Muscle of back (tissue), 13 donors: Measurements from ENCODE around the gene EML3. TPM values are rescaled to one million over a fixed set of nuclear protein-coding genes. Genes with fewer than 3 reads are reported as not detected.
"Not testable (repeated sequence)": the region's sequence is repeated elsewhere in the genome, so short reads cannot be mapped to it uniquely, and the experiment has no call there.

Experiments
- DNase-seq, 3 donors: peaks; one replicate each; pipeline versions ENCODE4 v3.0.0 to v3.0.0-alpha.2; 2013
- long read RNA-seq, 9 donors: transcript quantifications; one replicate each; lab custom pipeline, GENCODE V29; 2026
- polyA plus RNA-seq, 10 donors: library from polyadenylated mRNA; unstranded; fragments of 120-200 nt; gene quantifications; one replicate each; pipeline ENCODE4 v1.2.1, GENCODE V29; 2013; ENCODE audit not compliant: insufficient read length in 10 of 10

Gene EML3, protein sequence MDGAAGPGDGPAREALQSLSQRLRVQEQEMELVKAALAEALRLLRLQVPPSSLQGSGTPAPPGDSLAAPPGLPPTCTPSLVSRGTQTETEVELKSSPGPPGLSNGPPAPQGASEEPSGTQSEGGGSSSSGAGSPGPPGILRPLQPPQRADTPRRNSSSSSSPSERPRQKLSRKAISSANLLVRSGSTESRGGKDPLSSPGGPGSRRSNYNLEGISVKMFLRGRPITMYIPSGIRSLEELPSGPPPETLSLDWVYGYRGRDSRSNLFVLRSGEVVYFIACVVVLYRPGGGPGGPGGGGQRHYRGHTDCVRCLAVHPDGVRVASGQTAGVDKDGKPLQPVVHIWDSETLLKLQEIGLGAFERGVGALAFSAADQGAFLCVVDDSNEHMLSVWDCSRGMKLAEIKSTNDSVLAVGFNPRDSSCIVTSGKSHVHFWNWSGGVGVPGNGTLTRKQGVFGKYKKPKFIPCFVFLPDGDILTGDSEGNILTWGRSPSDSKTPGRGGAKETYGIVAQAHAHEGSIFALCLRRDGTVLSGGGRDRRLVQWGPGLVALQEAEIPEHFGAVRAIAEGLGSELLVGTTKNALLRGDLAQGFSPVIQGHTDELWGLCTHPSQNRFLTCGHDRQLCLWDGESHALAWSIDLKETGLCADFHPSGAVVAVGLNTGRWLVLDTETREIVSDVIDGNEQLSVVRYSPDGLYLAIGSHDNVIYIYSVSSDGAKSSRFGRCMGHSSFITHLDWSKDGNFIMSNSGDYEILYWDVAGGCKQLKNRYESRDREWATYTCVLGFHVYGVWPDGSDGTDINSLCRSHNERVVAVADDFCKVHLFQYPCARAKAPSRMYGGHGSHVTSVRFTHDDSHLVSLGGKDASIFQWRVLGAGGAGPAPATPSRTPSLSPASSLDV
- 10 to 100 TPM; 11.9 to 25.3 (median 17.7) TPM for polyA plus RNA-seq
- long read RNA-seq, donor 1, partial matches to known transcripts: 0 of 2 reads
- long read RNA-seq, donor 1, other reads (novel, unspliced or antisense): 0 of 2 reads
- long read RNA-seq, donor 2, partial matches to known transcripts: 0 of 1 reads
- long read RNA-seq, donor 2, other reads (novel, unspliced or antisense): 0 of 1 reads
- long read RNA-seq, donor 3: 0 reads
- long read RNA-seq, donor 4, partial matches to known transcripts: 0 of 2 reads
- long read RNA-seq, donor 4, other reads (novel, unspliced or antisense): 0 of 2 reads
- long read RNA-seq, donor 5: 0 reads
- long read RNA-seq, donor 6: 0 reads
- long read RNA-seq, donor 7, partial matches to known transcripts: 0 of 2 reads
- long read RNA-seq, donor 7, other reads (novel, unspliced or antisense): 0 of 2 reads
- long read RNA-seq, donor 8: 0 reads
- long read RNA-seq, donor 9, partial matches to known transcripts: 0 of 1 reads
- long read RNA-seq, donor 9, other reads (novel, unspliced or antisense): 0 of 1 reads

DNA sequence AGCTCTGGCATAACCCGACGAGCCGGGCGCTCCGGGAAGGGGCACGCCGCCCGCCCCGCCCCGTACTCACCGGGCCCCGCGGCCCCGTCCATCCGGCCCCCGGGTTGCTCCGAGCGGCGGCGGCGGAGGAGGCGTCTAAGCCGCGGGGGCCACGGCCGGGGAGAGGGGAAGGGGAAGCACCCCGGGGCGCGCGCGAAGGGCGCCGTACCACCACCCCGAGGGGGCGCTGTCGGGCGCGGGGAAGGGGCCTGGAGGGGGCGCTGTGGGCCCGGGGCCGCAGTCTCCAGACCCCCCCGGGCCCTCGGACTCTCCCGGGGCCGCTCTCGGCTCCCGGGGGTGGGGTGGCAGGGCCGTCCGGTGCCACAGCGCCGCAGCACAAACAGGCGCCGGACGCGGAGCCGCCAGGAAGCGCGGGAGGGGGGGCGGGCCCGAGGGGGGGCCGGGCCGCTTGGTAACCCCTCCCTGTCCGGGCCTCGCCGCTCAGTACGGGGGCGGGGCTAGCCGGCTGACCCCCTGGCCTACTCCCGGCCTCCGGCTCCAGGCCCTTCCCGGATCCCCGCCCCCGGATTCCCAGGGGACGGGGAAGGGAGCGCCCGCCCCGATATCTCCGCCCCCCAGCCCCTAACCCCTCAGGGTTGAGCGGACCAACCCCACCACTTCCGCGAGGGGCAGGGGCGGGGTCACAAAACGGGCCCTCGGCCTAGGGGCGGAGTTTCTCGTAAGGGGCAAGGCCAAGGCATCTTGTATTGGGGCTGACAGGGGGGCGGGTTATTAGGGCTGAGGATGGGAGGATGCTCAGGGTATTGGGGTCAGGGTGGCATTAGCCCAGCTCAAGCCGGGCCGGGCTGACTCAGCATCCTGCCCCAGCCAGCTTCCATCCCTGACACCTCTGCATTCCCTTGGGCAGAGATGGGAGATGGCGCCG, at the start of gene EML3, which contains the start of gene ROM1:
EML3 (minus strand) TSS at position 410 of the 925 bp plus-strand sequence; CDS start at position 92, 318 bp downstream.
ROM1 (plus strand) TSS at position 892 of the 925 bp plus-strand sequence; CDS start at position 917, 25 bp downstream.
- DNase-seq: peak; percentile 77 to 94 (median 90)

DNA sequence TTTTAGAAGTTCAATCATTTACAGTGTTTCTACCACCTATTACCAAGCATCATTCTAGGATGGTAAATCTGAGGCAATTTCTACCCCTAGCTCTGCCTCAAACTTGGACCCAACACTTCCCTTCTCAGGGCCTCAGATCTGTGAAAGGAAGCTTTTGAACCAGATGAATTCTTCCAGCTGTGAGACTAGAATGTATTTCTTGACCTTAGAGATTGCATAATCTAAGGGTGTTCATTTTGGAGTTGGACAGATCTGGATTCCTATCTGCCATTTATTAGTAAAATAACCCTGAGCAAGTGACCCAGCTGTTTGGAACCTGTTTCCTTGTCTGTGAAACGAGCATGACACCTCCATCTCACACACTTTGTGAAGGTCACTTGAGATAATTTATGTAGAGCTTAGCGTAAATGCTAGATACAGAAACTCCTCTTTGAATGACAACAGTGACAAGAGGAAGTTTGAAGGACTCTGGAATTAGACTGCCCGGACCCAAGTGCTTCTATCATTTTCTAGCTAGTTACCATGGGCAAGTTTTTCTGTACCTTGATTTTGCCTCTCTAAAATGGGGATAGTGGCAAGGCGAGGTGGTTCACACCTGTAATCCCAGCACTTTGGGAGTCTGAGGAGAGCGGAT, 44.3 kb upstream of the EML3 start:
- DNase-seq: no peak

DNA sequence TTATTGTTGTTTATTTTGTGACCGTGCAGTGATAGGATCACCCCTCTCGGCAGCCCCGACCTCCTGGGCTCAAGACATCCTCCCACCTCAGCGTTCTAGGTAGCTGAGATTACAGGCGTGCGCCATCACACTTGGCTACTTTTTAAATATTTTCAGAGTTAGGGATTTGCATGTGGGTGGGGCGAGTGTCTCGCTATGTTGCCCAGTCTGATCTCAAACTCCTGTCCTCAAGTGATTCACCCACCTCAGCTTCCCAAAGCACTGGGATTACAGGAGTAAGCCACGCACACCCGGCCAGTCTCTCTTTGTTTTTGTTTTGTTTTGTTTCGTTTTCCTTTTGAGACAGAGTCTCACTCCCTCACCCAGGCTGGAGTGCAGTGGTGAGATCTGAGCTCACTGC, 41.7 kb upstream of the EML3 start:
- DNase-seq: no peak

DNA sequence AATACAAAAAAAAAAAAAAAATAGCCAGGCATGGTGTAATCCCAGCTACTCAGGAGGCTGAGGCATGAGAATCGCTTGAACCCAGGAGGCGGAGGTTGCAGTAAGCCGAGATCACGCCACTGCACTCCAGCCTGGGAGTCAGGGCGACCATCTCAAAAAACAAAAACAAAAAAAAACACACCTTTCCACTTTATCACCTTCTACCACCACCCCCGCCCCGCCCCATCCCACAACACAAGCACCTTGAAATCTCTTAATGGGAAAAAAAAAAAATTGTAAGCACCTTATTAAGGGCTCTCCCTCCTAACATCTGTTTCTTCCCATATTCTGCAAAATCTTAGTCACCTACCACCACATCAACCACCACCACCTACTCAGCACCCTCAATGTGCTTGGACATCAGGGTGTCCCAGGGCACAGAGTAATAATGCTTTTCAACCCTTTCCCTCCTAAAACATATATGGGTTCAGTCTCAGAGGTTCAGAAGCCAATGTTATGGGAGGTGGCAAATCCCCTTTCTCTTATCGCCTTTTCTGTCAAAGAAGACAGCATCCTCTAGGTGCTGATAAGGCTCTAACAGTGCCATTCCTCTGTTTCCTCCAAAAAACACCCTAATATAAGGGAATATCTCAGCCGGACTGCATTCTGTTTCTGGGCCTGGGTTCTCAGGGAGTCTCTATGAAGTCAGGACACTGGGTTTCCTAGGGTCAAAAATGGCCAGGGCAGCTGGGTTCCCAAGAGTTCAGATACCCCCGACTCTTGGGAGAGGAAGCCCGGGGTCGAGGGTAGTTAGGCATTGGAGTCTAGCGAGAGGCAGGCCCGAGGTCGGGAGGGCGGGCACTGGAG, 39.8 kb upstream of the EML3 start:
- DNase-seq: no peak

DNA sequence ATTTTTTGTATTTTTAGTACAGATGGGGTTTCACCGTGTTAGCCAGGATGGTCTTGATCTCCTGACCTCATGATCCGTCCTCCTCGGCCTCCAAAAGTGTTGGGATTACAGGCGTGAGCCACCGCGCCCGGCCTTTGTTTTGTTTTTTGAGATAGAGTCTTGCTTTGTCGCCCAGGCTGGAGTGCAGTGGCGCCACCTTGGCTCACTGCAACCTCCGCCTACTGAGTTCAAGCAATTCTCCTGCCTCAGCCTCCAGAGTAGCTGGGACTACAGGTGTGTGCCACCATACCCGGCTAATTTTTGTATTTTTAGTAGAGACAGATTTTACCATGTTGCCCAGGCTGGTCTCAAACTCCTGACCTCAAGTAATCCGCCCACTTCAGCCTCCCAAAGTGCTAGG, 37.7 kb upstream of the EML3 start:
- not testable (repeated sequence) for DNase-seq

DNA sequence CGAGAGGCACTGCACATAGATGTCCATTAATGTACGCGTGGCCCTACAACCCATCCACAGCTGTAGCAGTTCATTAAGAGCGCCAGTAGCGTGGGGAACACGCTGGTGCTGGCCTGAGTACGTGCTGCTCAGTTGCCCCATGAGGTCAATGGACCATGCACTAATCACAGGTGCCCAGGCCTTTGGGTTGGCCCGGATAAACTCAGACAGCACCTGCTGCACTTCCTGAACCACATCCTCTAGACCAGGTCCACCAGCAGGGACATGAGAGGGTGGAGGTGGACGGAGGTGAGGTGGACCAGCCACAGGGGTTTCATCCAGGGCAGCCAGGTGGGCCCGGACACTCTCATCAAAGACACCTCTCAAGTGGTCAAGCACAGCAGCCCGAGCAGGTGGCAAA, 36.9 kb upstream of the EML3 start:
- no peak for DNase-seq

DNA sequence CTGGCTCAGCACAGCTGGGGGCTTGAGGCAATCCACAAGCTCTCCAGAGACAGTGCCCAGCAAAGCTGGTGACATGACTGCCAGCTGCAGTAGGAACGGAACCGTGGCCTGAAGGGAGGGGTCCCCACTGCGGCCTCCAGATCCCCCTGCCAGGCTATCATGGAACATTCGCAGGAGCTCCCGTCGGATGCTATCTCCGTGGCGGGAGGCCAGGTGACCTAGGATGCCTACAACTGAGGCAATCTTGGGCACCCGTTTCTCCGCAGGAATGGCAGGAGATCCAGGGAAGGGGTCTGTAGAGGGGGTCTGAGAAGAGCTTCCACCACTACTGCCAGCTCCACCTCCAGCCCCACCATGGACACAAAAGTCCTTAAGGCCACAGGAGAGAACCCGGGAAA, 36.4 kb upstream of the EML3 start:
- DNase-seq: no peak

DNA sequence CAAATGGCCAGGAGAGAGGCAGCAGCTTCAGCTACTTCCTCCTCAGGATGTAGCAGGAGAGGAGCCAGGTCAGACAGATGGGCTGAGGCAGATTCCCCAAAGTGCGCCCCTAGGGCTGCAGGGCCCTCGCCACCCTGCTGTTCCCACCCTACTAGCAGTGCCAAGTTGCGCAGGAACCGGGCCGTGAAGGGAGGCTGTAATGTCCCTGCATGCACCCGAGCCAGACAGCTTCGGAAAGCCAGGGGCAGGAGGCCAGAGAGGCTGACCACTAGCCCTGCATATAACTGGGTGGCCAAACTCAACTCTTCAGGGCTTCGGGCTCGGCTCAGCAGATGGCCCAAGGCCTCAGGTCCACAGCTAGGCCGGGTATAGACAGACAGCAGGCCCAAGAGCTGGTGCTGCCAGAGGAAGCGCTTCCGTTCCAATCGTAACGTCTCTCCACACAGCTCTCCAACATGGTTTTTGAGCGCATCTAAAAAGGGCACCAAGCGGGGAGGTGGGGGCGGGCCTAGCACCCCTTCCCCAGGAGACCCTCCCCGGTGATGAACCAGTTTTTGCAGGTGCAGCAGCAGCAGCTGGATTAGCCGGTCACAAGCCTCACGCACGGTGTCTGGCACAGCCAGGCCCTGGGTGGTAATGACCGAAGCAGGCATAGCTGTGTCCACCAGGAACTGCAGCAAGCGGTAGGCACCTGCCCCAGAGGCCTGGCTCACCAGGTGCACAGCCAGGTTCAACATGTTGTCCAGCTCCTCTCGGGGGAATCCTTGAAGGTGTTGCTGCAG, 35.8 kb upstream of the EML3 start:
- no peak for DNase-seq

DNA sequence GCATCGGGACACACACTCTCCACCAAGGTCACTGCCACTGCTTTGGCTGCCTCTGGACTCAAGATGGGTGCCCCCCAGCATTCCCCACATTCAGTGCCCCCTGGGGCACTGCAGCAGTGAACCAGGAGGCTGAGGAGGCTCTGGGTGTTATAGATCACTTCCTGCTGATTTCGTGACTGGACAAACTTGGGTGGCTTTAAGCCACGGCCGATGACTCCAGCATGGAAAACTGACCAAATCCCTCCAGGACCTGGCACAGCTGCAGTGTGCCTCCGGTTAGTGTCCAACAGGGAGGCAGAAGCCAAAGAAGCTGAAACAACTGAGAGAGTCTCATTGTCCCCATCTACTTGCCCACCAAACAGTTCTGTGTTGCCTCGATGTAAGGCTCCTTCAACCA, 35.0 kb upstream of the EML3 start:
- DNase-seq: no peak

DNA sequence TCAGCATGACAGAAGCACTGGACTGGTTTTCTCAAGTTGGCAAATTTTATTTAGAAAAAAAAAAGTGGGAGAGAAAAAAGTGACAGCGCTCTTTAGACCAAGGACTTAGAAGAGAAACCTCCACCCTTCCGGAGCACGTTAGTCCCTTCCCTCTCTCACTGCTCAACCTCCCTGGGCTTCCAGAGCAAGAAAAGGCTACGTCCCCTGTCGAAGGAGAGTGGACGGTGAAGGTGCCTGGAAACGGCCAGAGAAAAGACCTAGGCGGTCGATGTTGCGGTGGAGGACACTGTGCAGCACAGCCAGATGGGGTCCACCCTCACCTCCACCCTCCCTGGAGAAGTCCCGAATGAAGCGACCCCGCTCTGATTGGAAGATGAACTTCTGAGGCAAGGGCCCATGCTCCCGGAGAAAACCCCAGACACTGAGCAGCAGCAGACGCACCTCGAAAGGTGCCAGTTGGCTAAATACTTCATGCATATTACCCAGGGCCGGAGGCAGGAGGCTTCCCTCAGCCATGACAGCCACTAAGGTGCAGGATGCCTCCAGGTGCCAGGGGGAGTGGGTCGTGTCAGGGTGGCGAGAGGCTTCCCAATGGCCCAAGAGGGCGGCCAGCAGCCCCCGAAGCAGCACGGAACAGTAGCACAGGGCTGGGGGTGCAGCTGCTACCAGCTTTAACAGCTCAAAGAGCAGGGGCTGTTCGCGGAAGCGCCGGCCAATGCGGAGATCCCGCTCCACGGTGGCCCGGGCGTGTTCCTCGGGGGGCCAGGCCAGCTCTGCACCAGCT, 34.4 kb upstream of the EML3 start:
- no peak for DNase-seq

DNA sequence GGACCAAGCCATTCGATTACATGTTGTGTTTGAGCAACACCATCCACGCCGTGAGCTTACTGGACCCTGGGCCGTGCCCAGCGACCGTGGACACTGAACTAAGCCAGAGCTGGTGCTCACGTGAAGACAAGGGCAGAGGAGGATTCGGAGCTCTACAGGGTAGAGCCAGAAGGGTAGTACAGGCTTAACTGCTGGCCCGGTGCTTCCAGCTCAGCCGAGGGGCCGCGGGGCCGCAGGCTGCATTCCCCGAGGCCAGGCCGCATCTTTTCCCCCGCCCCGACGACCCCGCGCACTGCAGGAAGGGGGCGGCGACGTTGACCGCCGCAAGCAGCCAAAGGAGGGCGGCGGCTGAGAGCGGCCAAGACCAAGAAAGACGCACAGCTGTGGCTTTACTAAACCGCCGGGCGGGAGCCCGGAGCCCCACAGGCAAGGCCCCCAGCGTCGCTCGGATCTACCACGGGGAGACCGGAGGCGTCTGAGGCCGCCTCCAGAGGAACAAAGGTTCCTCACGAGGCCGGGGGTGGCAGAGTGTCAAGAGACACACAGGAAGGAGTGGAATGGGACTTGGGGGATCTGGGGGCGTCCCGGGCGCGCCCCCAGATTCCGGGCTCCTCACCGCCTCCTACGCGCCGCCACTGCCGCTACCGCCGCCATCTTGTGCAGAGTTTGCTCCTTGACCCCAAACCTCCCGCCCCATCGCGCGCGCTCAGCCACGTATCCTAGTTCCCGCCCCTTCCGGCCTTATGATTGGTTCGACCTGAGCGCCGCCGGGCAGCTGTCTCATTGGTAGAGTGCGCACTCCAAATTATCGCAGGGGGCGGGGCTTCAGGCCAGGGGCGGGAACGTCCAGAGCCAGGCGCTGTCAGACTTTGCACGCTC, 33.6 kb upstream of the EML3 start, which contains the start of gene GANAB:
GANAB (minus strand) TSS at position 668 of the 879 bp plus-strand sequence; CDS start at position 654, 14 bp downstream.
- peak; percentile 98 to 99 (median 99) for DNase-seq

DNA sequence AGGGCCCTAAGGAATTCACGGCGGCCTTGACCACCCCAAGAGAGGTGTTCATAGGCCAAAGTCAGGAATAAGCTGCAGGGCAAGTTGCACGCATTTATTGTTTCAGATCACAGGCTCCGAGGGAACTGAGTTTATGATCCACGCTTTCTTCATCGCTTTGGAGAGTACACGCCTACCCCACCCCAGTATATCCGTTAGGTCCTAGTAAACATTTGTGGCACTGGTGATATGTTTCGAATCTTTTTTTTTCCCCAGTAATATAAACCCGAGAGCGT, 33.0 kb upstream of the EML3 start:
- DNase-seq: no peak

DNA sequence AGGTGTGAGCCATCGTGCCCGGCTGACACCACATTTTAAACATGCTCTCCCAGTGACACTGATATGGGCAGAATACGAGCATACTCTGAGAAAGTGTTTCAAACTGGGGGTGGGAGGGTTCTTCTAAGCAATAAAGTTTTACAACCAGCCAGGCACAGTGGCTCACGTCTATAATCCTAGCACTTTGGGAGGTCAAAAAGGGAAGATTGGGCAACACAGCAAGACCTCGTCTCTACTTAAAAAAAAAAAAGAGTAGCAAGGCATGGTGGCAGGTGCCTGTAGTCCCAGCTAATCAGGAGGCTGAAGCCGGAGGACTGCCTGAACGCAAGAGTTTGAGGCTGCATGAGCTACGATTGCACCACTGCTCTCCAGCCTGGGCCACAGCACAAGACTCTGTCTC, 31.6 kb upstream of the EML3 start:
- DNase-seq: no peak

DNA sequence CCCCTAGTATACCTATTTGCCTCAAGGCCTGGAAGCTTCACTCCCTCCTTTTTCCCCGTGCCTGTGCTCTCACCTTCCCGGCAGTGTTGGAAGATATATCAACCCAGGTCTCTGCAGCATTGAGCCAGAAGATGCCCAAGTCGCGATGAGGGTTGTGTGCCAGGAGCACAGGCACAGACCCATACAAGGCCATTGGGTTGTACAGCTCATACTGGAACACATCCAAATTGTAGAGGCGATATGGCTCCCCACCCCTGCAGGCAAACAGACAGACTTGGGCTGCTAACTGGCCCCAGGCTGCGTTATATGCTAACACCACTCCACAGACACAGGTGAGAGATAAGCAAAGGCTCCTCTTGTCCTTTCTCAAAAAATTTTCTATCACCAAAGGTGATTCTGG, 19.9 kb upstream of the EML3 start:
- no peak for DNase-seq

DNA sequence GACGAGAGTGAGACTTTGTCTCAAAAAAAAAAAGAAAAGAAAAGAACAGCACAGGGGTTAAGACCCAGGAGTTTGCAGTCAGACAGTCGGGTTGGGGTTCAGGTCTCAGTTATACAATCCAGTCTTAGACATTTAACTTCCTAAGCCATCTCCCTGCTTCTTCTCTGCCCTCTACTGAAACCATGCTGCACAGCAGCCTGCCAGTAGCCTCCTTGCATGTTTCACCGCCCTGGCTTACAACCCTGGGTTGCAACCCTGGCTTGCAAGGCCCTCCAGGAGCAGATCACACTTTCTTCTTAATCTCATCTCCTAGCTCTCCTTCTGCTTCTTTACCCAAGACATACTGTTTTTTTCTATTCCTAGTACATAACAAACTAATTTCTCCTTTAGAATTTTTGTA, 15.1 kb upstream of the EML3 start:
- no peak for DNase-seq

DNA sequence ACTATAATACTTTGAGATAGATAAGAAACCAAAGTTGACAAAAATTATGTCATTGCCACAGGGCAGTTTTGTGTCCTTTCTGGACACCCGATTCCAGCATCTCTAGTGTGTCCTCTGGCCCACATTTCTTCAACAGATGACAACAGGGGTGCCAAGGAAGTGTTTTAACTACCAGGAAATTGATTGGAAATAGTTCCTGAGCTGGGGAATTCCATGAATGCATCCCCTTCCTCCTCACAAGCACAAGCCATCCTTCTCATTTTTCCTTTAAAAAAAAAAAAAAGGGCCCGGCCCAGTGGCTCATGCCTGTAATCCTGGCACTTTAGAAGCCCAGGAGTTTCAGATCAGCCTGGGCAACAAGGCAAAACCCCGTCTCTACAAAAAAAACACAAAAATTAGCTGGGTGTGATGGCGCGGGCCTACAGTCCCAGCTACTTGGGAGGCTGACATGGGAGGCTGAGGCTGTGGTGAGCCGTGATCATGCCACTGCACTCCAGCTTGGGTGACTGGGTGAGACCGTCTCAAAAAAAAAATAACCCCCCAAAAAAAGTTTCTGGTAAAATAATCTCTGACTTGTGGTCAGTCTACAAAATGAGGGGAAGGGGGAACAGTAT, 10.0 kb upstream of the EML3 start:
- DNase-seq: no peak
